HG02678 (cell line): Measurements from ENCODE around the gene SEZ6L.
"Not testable (repeated sequence)": the region's sequence is repeated elsewhere in the genome, so short reads cannot be mapped to it uniquely, and the experiment has no call there.

ENCODE experiments used
- ATAC-seq: cut with Tn5 transposase; IDR thresholded peaks from one replicate; pipeline ENCODE4 v1.9.1; 2021; ENCODE audit warnings: mild to moderate bottlenecking, moderate library complexity; ENCODE audit not compliant: unreplicated experiment

SEZ6L gene

GRCh38 chr22:26374391-26375026 lies 205.2 kb downstream of the SEZ6L start:
- ATAC-seq: no peak

DNA sequence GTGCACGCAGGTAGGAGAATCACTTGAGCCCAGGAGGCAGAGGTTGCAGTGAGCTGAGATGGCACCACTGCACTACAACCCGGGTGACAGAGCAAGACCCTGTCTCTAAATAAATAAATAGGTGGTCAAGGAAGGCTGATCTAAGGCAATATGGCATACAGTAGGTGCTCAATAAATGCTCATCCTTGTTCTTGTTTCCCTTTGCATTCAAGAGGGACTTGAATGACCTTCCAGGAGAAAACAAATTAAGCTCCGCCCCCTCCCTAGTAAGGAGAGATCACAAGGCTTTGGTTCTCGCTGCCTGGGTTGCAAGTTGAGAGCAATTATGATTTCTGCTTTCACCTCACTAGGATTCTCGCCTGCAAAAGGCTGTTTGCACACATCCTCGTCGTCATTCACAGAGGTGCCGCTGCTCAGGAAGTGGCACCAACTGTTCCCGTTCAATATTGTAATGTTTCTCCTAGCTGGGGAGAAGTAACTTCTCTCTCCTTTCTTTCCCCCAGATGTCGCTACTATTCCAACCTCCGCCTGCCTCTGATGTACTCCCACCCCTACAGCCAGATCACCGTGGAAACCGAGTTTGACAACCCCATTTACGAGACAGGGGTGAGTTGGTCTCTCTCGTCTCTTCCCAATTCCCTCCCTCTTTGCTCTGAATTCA lies 208.0 kb downstream of the SEZ6L start:
- ATAC-seq: no peak

DNA sequence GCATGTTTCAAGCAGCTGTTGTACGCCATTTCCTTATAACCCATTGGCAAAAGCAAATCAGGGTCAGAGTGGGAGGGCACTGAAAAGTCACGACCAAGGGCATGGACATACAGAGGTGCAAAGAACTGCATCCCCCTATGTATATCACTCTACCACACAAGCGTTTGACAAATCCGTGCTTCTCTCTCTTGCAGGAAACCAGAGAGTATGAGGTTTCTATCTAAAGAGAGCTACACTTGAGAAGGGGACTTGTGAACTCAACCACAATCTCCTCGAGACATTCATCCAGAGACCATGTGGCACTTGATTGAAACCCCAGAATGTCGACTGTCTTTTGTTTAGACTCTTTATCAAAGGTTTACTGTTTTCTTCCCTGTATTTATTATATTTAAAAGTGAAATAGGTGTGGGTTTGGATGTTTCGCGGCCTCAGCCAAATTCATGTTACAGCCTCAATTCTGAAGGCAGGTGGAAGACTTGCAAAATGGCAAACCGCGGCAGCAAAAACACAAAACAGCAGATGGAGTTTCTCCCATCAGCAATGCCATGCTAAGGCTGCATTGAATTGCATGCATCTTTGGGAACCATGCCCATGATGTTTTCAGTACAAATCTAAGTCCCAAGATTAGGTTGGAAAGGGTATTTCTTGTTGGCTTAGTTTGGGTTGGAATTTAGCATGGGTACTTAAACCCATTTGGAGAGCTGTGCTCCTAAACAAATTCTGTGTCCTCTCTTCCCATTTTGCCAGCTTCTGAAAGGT lies 211.0 kb downstream of the SEZ6L start:
- no peak for ATAC-seq

GRCh38 chr22:26382782-26383181 lies 213.5 kb downstream of the SEZ6L start:
- no peak for ATAC-seq

DNA sequence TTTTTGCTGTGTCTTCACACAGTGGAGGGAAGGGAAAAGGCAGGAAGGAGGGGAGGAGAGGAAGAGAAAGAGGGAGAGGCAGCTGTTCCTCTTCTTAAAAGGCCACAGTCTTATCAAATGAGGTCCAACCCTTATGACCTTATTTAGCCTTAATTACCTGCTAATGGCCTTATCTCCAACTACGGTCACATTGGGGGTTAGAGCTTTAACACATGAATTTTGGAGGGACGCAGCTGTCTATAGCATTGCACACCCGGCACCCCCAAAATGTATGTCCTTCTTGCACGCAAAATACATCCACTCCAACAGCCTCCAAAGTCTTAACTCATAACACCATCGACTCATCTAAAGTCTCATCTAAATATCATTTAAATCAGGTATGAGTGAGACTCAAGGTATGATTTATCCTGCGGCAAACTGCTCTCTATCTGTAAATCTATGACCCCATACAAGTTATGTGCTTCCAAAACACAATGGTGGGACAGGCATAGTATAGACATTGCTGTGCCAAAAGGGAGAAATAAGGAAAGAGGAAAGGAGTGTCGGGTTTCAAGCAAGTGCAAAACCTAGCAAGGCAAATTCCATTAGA lies 214.8 kb downstream of the SEZ6L start:
- ATAC-seq: no peak

DNA sequence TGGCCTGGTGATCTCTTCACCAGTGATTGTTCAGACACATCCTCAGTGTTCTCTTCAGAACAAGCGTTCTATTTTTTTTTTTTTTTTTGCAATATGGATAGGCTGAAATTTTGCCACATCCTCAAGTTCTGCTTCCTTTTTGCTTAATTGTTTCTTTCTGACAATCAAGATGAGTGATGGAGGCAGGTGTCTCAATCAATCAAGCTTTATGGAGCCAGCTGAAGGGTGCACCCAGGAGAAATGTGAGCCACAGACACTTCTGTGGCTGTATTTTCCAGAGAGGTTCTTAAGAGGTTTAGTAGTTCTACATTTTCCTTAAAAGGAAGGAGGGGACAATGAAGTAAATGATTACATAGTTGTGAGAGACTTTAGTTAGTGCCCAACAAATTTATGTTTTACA lies 215.9 kb downstream of the SEZ6L start:
- ATAC-seq: no peak

- no peak for ATAC-seq
Observed at GRCh38 chr22:26389125-26389524, 219.9 kb downstream of the SEZ6L start.

- ATAC-seq: no peak
Observed at GRCh38 chr22:26391091-26391490, 221.8 kb downstream of the SEZ6L start.

DNA sequence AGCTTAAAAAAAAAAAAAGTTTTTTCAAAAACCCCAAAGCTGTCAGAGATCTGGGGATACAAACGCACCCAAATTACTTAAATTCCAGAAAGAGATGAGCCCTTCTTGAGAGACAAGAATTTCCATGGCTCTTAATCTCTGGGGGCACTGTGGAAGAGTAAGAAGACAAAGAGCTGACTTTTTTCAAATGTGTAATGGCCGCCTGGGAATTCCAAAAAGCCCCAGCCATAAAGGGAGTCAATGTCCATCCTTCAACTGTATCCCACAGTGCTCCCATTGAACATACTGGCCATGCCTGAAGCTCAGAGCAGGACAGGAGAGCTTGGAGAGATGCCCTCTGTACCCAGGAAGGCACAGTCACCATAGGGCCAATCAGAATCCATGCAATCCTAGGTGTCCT lies 222.4 kb downstream of the SEZ6L start:
- no peak for ATAC-seq

DNA sequence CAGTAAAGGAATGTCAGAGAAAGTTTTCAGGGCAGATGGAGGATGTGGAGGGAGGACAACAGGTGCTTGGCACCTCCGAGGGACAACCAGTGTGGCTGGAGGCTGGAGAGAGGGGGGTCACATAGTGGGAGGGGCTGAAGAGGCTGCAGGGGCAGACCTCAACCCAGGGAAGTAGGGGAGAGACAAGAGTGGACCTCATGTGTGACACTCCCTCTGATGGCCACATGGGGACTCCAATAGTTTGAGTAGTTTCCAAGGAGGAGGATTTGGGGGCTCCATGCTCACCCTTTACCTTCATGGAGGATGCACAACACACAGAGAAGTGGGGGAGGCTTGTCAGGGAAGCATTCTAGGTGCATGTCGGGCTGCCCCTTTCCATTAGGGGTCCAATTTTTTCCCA lies 224.7 kb downstream of the SEZ6L start:
- ATAC-seq: no peak

DNA sequence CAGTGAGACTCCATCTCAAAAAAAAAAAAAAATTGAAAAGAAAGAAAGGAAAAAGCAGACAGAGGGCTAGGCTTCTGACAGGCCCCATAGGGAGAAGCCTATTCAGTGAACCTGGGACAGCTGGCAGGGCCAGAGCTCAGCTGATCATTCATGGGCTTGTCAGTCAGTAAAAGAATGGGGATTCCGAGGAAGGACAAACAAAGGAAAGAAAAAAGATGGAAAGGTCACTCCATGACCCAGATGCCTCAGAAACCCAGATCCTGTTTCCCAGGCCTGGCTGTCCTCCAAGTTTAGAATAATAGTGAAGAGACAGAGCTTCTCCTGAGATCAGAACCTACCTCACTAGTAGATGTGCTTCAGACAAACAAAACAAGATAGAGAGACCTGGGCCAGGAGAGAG lies 225.5 kb downstream of the SEZ6L start:
- ATAC-seq: no peak

DNA sequence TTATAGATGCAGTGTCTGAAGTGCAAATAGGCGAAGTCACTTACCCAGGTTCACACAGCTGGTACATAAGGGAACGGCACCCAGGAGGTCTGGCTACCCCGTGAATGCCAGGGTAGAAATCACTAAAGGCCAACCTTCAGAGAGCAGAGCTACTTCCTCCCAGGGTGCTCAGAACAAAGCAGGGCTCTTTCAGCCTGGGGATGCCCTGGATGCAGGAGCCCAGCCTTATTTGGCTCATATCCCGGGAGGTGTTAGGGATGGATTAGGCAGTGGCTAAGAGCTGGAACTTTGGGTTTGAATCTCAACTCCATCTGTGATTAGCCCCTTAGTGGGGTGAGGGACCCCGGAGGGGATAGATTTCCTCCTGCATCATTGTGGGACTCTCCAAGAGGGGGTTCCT lies 226.7 kb downstream of the SEZ6L start:
- ATAC-seq: no peak

- ATAC-seq: no peak
Observed at GRCh38 chr22:26398741-26399153, 229.5 kb downstream of the SEZ6L start.

GRCh38 chr22:26399289-26399688 lies 230.0 kb downstream of the SEZ6L start:
- ATAC-seq: no peak

DNA sequence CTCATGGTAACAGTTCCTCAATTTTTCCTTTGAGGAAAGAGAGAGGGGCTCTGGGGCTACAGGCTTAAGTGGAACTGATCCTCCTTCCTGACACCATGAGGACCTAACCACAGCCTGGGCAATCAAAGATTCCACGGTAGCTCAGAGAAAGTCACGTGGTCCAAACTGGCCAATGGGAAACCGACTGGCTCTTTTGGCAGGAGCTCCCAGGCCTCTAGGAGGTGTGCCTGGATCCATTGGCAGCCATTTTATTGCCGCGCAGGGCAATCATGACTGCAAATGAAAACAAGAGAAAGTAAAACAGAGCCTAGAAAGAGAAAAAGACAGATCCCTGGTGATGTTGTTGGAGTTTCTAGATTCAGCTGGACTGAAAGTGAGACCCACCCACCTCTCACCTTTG lies 232.5 kb downstream of the SEZ6L start:
- ATAC-seq: no peak

DNA sequence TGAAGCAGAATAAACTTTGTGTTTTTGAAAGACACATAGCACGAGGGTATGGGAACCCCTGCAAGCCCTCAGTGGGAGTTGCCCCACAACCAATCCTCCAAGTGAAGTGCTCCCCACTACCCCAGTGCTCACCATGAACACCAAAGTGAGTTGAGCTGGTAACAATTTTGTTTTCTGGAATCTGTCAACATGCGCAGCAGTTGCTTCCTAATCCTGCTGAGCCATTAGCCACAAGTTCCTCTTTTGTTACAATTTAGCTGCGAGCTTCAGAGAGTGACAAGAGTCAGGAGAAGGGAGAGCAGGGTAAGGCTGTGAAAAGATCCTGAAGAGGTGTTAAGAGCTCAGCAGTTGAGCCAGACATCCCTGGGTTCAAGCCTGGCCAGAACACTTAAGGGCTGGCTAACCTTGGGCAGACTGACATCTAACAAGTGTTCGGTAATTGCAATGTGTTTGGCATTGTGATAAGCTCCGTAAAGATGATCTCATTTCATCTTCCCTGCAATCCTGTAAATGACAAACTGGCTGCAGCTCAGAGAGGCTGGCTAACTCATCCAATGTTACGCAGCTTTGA lies 235.7 kb downstream of the SEZ6L start:
- no peak for ATAC-seq

GRCh38 chr22:26406118-26406517 lies 236.9 kb downstream of the SEZ6L start:
- no peak for ATAC-seq

- ATAC-seq: not testable (repeated sequence)
Observed at GRCh38 chr22:26408562-26409220, 239.4 kb downstream of the SEZ6L start.

GRCh38 chr22:26409719-26410335 lies 240.6 kb downstream of the SEZ6L start:
- no peak for ATAC-seq

GRCh38 chr22:26410386-26410785 lies 241.1 kb downstream of the SEZ6L start:
- ATAC-seq: no peak
